Effector memory CD8-positive, alpha-beta T cell (primary cell): ENCODE measurements around the gene BOC.

Experiments
- ATAC-seq: fragments of 150-1000 bp; cut with Tn5 transposase; replicated peaks from 2 replicates; pipeline ENCODE4 v1.10.0; 2021; ENCODE audit warnings: mild to moderate bottlenecking, moderate library complexity
- DNase-seq, 3 experiments: peaks; one replicate each; pipeline ENCODE4 v3.0.0; 2021
- H3K27ac Mint-ChIP-seq, 2 donors: one replicate each; pipeline ENCODE4 v1.8.0; 2022; ENCODE audit warnings: mild to moderate bottlenecking in 2 of 2, mixed read lengths in 2 of 2, moderate library complexity in 2 of 2
- H3K27me3 Mint-ChIP-seq, 2 donors: one replicate each; pipeline ENCODE4 v1.8.0; 2022; ENCODE audit warnings: mixed read lengths in 2 of 2
- H3K36me3 Mint-ChIP-seq: one replicate; pipeline ENCODE4 v1.8.0; 2022; ENCODE audit warnings: mild to moderate bottlenecking, moderate library complexity, mixed read lengths; ENCODE audit not compliant: insufficient read depth
- H3K4me1 Mint-ChIP-seq, 2 donors: one replicate each; pipeline ENCODE4 v1.8.0; 2022; ENCODE audit warnings: low read depth in 2 of 2, mixed read lengths in 2 of 2
- H3K4me3 Mint-ChIP-seq, 2 donors: one replicate each; pipeline ENCODE4 v1.8.0; 2022; ENCODE audit warnings: mild to moderate bottlenecking in 2 of 2, mixed read lengths in 2 of 2, moderate library complexity in 2 of 2
- H3K9me3 Mint-ChIP-seq, 2 donors: one replicate each; pipeline ENCODE4 v1.8.0; 2022; ENCODE audit warnings: mixed read lengths in 2 of 2

BOC gene

GRCh38 chr3:113275583-113275928 lies 64.2 kb downstream of the BOC start:
- Mint-ChIP-seq H3K27ac (no peak overlapping the region), H3K4me1 (no peaks in the 10 kb centered on the region), H3K9me3 (no peaks in the 10 kb centered on the region), H3K27me3 (peaks cover 0 to 24% of the 10 kb centered on the region in 2 donors), H3K4me3 (no peak overlapping the region), H3K36me3 (no peaks in the 10 kb centered on the region)
- DNase-seq (no peak), ATAC-seq (no peak)

DNA sequence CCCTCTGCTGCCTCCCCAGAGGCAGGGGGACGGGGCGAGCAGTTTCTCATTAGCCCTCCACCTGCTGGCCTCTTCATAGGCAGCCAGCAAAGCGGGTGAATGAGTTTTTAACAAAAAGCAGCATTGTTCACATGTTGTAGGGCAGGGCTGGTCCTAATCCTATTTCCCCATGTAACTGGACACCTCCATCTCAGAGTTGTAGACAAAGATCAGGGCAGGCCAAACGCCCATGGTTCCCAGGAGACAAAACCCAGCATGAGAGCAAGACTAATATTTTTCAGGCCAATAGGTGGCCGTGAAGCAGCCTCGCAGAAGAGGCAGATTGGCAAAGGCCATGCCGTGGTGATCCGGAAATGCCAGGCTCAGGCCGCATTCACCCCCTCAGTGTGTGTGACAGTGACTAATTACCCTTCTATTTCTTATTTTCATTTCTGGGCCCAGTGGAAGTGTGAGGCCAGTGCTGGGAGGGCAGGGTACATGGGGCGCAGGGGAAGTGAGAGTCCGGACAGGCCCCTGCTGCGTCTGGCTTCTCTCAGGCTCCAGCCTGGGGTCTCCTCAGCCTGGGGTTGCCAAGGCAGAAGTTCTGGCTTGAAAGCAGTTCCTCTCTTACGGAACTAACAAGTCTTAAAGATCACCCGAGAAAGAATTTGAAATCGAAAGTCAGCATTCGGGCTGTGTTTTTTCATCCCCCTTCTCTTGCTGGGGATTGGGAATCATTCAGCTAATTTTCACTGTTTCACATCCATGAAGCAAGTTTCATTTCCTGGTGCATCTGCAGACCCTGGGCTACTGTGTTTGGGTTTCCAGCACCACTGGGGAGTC lies 64.8 kb downstream of the BOC start:
- H3K27ac Mint-ChIP-seq: no peak overlapping the region
- no peak for DNase-seq
- H3K36me3 Mint-ChIP-seq: no peaks in the 10 kb centered on the region
- H3K4me1 Mint-ChIP-seq: no peaks in the 10 kb centered on the region
- H3K9me3 Mint-ChIP-seq: no peaks in the 10 kb centered on the region
- H3K4me3 Mint-ChIP-seq: no peak overlapping the region
- no peak for ATAC-seq
- H3K27me3 Mint-ChIP-seq: peaks cover 0 to 30% of the 10 kb centered on the region in 2 donors

GRCh38 chr3:113276751-113277080 lies 65.4 kb downstream of the BOC start:
- H3K36me3 Mint-ChIP-seq: no peaks in the 10 kb centered on the region
- no peak overlapping the region for H3K4me3 Mint-ChIP-seq
- ATAC-seq: no peak
- peaks cover 5 to 36% of the 10 kb centered on the region in 2 donors for H3K27me3 Mint-ChIP-seq
- H3K27ac Mint-ChIP-seq: no peak overlapping the region
- no peak for DNase-seq
- no peaks in the 10 kb centered on the region for H3K9me3 Mint-ChIP-seq
- H3K4me1 Mint-ChIP-seq: peaks cover 0 to 3% of the 10 kb centered on the region in 2 donors

GRCh38 chr3:113277414-113277813 lies 66.1 kb downstream of the BOC start:
- H3K27me3 Mint-ChIP-seq: peaks cover 12 to 43% of the 10 kb centered on the region in 2 donors
- ATAC-seq: no peak
- no peak overlapping the region for H3K27ac Mint-ChIP-seq
- no peaks in the 10 kb centered on the region for H3K9me3 Mint-ChIP-seq
- H3K36me3 Mint-ChIP-seq: no peaks in the 10 kb centered on the region
- peaks cover 0 to 3% of the 10 kb centered on the region in 2 donors for H3K4me1 Mint-ChIP-seq
- no peak for DNase-seq
- no peak overlapping the region for H3K4me3 Mint-ChIP-seq

GRCh38 chr3:113277941-113278598 lies 66.7 kb downstream of the BOC start:
- H3K27me3 Mint-ChIP-seq: peaks cover 15 to 48% of the 10 kb centered on the region in 2 donors
- H3K9me3 Mint-ChIP-seq: no peaks in the 10 kb centered on the region
- H3K4me1 Mint-ChIP-seq: peaks cover 0 to 3% of the 10 kb centered on the region in 2 donors
- no peaks in the 10 kb centered on the region for H3K36me3 Mint-ChIP-seq
- H3K27ac Mint-ChIP-seq: no peak overlapping the region
- DNase-seq (no peak), ATAC-seq (no peak)
- H3K4me3 Mint-ChIP-seq: no peak overlapping the region

DNA sequence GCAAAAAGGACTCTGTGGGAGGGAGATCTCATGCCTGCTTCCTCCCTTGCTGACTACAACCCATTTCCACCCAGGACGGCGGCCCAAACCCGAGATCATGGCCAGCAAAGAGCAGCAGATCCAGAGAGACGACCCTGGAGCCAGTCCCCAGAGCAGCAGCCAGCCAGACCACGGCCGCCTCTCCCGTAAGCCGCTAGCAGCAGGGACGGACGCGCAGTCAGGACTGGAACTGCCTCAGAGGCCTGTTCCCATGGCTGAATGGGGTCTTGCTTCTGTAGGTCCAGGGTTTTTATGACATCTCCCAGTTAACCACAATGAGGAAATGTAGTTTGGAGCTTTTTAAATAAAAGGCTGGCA lies 67.2 kb downstream of the BOC start:
- Mint-ChIP-seq H3K4me3 (no peak overlapping the region), H3K36me3 (no peaks in the 10 kb centered on the region), H3K9me3 (no peaks in the 10 kb centered on the region), H3K27ac (no peak overlapping the region), H3K27me3 (peaks cover 15 to 48% of the 10 kb centered on the region in 2 donors), H3K4me1 (peaks cover 0 to 3% of the 10 kb centered on the region in 2 donors)
- DNase-seq (no peak), ATAC-seq (no peak)

DNA sequence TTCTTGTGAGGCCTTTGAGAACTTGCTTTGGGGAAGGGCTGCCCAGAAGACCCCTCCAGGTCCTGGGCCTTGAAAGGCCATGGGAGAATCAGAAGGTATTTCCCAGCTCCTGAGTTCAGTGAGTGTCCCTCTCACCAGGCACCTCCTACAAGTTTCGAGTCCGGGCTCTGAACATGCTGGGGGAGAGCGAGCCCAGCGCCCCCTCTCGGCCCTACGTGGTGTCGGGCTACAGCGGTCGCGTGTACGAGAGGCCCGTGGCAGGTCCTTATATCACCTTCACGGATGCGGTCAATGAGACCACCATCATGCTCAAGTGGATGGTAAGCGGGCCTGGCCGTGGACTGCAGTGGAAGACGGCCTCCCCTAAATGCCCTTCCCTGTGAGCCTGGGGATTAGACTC lies 68.3 kb downstream of the BOC start:
- no peak overlapping the region for H3K27ac Mint-ChIP-seq
- H3K36me3 Mint-ChIP-seq: no peaks in the 10 kb centered on the region
- DNase-seq: no peak
- peaks cover 0 to 3% of the 10 kb centered on the region in 2 donors for H3K4me1 Mint-ChIP-seq
- ATAC-seq: no peak
- H3K9me3 Mint-ChIP-seq: no peaks in the 10 kb centered on the region
- no peak overlapping the region for H3K4me3 Mint-ChIP-seq
- peaks cover 15 to 48% of the 10 kb centered on the region in 2 donors for H3K27me3 Mint-ChIP-seq

DNA sequence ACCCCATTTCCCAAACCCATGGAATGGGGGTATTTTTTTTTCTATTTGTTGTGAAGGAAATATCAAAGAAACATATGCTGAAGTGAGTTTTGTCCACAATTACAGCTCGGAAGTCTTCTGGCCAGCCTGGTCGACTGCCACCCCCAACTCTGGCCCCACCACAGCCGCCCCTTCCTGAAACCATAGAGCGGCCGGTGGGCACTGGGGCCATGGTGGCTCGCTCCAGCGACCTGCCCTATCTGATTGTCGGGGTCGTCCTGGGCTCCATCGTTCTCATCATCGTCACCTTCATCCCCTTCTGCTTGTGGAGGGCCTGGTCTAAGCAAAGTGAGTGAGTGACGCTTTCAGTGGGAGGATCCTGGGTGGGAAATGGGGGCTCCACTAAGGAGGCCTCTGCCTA lies 71.9 kb downstream of the BOC start:
- H3K4me1 Mint-ChIP-seq: peaks cover 0 to 3% of the 10 kb centered on the region in 2 donors
- DNase-seq (no peak), ATAC-seq (no peak)
- H3K27ac Mint-ChIP-seq: no peak overlapping the region
- no peaks in the 10 kb centered on the region for H3K36me3 Mint-ChIP-seq
- no peak overlapping the region for H3K4me3 Mint-ChIP-seq
- H3K27me3 Mint-ChIP-seq: peaks cover 15 to 40% of the 10 kb centered on the region in 2 donors
- H3K9me3 Mint-ChIP-seq: no peaks in the 10 kb centered on the region

DNA sequence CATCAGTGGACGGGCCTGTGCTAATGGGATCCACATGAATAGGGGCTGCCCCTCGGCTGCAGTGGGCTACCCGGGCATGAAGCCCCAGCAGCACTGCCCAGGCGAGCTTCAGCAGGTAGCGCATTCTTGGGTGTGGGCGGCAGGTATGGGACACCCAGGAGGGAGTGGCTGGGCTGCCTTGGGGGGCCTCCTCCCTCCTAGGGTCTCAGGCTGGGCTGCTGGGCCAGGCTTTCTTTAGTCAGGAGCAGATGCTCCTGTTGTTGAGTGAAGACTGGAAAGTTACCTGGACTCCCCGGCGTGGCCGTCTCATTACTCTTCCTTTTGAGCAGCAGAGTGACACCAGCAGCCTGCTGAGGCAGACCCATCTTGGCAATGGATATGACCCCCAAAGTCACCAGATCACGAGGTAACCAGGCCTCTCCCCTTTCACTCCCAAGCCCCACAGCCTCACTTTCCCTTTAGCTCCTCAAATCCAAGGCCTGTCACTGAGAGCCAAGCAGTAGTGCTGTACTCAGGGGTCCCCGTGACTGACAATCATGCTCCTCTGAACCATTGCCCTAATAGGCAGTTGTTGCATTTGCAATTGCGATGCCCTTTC lies 73.2 kb downstream of the BOC start:
- DNase-seq (no peak), ATAC-seq (no peak)

GRCh38 chr3:113285226-113285625 lies 73.9 kb downstream of the BOC start:
- DNase-seq (no peak), ATAC-seq (no peak)
- Mint-ChIP-seq H3K27ac (no peak overlapping the region), H3K9me3 (no peaks in the 10 kb centered on the region), H3K27me3 (peaks cover 15 to 27% of the 10 kb centered on the region in 2 donors), H3K36me3 (no peaks in the 10 kb centered on the region), H3K4me3 (no peak overlapping the region), H3K4me1 (peaks cover 0 to 3% of the 10 kb centered on the region in 2 donors)

More for the DNA sequence above, 73.2 kb downstream of the BOC start:
- Mint-ChIP-seq H3K27ac (no peak overlapping the region), H3K36me3 (no peaks in the 10 kb centered on the region), H3K4me3 (no peak overlapping the region), H3K4me1 (peaks cover 0 to 3% of the 10 kb centered on the region in 2 donors), H3K9me3 (no peaks in the 10 kb centered on the region), H3K27me3 (peaks cover 15 to 27% of the 10 kb centered on the region in 2 donors)

GRCh38 chr3:113285741-113286140 lies 74.4 kb downstream of the BOC start:
- no peak for DNase-seq
- no peak overlapping the region for H3K4me3 Mint-ChIP-seq
- no peaks in the 10 kb centered on the region for H3K9me3 Mint-ChIP-seq
- H3K36me3 Mint-ChIP-seq: no peaks in the 10 kb centered on the region
- no peak for ATAC-seq
- no peak overlapping the region for H3K27ac Mint-ChIP-seq
- H3K4me1 Mint-ChIP-seq: peaks cover 0 to 3% of the 10 kb centered on the region in 2 donors
- peaks cover 15 to 22% of the 10 kb centered on the region in 2 donors for H3K27me3 Mint-ChIP-seq

DNA sequence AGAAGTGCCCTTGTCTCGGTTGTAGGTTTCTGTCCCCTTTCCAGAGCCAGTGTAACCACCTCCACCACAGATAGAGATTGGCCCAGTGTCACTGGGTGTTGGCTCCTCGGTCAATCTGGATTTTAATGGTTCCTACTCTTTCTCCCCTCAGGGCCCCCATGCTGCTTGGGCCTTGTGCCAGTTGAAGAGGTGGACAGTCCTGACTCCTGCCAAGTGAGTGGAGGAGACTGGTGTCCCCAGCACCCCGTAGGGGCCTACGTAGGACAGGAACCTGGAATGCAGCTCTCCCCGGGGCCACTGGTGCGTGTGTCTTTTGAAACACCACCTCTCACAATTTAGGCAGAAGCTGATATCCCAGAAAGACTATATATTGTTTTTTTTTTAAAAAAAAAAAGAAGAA lies 75.2 kb downstream of the BOC start:
- H3K27ac Mint-ChIP-seq: no peak overlapping the region
- DNase-seq (no peak), ATAC-seq (no peak)
- H3K4me3 Mint-ChIP-seq: no peak overlapping the region
- peaks cover 0 to under 1% of the 10 kb centered on the region in 2 donors for H3K4me1 Mint-ChIP-seq
- peaks cover 12 to 15% of the 10 kb centered on the region in 2 donors for H3K27me3 Mint-ChIP-seq
- H3K36me3 Mint-ChIP-seq: no peaks in the 10 kb centered on the region
- H3K9me3 Mint-ChIP-seq: no peaks in the 10 kb centered on the region

DNA sequence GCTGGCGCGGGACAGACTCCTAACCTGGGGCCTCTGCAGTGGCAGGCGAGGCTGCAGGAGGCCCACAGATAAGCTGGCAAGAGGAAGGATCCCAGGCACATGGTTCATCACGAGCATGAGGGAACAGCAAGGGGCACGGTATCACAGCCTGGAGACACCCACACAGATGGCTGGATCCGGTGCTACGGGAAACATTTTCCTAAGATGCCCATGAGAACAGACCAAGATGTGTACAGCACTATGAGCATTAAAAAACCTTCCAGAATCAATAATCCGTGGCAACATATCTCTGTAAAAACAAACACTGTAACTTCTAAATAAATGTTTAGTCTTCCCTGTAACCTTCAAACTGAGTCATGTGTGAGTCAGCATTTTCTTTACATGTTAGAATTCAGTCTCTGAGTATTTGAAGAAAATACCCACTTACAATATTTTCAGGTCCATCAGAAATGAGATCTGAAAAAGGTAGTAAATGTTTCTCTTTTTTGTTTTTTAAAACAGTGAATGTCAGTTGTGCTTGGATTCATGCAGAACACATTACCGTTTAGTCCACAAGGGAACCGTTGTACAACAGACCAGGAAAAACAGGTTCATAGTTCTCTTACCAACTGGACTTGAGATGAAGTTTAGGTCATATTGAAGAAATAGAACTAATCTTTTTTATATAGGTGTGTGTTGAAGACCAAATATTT lies 75.9 kb downstream of the BOC start:
- no peak overlapping the region for H3K27ac Mint-ChIP-seq
- peaks cover 4 to 7% of the 10 kb centered on the region in 2 donors for H3K27me3 Mint-ChIP-seq
- DNase-seq: no peak
- no peaks in the 10 kb centered on the region for H3K4me1 Mint-ChIP-seq
- no peak for ATAC-seq
- H3K4me3 Mint-ChIP-seq: no peak overlapping the region
- H3K9me3 Mint-ChIP-seq: no peaks in the 10 kb centered on the region
- no peaks in the 10 kb centered on the region for H3K36me3 Mint-ChIP-seq
